ENCODE results near the gene DHDH.

DNA sequence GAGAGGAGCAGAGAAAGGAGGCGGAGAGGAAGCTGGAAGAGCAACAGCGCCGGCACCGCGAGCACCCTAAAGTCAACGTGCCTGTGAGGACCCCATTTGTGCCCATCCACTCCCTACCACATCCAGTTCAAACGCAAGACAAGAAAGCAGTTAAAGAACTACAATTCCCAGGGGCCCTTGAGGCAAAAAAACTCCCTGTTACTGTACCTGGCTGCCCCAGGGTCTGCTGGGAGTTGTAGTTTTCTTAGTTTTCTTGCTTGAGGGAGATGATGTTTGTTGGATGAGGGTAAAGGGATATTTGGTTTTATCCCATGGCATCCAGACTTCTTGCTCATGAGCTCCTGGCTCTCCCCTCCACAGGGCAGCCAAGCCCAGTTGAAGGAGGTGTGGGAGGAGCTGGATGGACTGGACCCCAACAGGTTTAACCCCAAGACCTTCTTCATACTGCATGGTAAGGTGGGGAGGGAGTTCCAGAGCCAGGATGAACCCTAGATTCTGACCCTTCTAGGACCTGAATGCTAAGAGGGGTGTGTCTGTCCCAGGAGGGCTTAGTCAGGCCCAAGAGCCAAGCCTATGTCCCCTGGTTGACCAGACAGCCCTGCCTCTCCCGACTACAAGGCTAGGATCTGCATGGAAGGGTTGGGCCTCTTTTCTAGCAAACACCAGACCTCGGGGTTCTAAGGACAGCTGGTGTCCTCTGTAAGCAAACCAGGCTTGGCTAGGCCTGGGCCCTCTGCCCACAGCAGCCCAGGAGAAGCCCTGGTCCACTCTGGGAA lies 20.2 kb upstream of the DHDH start:
- no peak for TF ChIP-seq EZH2 (IDR thresholded peaks at IDR 0.05; ENCODE audit: low read depth)
- TF ChIP-seq, protein P1, sequence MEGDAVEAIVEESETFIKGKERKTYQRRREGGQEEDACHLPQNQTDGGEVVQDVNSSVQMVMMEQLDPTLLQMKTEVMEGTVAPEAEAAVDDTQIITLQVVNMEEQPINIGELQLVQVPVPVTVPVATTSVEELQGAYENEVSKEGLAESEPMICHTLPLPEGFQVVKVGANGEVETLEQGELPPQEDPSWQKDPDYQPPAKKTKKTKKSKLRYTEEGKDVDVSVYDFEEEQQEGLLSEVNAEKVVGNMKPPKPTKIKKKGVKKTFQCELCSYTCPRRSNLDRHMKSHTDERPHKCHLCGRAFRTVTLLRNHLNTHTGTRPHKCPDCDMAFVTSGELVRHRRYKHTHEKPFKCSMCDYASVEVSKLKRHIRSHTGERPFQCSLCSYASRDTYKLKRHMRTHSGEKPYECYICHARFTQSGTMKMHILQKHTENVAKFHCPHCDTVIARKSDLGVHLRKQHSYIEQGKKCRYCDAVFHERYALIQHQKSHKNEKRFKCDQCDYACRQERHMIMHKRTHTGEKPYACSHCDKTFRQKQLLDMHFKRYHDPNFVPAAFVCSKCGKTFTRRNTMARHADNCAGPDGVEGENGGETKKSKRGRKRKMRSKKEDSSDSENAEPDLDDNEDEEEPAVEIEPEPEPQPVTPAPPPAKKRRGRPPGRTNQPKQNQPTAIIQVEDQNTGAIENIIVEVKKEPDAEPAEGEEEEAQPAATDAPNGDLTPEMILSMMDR (conservative IDR thresholded peaks at IDR 0.05) = no peak
